Measurements from ENCODE around the gene FAM184A.

DNA sequence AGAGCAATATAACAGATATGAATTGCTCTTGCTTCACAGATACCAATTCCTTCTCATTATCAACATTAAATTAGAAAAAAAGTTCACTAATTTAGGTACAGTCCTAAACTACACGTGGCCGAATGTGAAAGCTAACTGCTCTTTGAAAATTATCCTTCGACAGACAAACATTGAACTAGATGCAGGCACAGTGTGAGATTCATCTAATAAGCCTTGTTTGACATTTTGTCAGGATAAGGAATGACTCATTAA, 1.1 kb downstream of the FAM184A start:
- TF ChIP-seq POLR2A (IDR thresholded peaks at IDR 0.05) (no peak), POLR2AphosphoS5 (IDR thresholded peaks at IDR 0.05) (no peak)
- TF ChIP-seq, protein P1, sequence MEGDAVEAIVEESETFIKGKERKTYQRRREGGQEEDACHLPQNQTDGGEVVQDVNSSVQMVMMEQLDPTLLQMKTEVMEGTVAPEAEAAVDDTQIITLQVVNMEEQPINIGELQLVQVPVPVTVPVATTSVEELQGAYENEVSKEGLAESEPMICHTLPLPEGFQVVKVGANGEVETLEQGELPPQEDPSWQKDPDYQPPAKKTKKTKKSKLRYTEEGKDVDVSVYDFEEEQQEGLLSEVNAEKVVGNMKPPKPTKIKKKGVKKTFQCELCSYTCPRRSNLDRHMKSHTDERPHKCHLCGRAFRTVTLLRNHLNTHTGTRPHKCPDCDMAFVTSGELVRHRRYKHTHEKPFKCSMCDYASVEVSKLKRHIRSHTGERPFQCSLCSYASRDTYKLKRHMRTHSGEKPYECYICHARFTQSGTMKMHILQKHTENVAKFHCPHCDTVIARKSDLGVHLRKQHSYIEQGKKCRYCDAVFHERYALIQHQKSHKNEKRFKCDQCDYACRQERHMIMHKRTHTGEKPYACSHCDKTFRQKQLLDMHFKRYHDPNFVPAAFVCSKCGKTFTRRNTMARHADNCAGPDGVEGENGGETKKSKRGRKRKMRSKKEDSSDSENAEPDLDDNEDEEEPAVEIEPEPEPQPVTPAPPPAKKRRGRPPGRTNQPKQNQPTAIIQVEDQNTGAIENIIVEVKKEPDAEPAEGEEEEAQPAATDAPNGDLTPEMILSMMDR (IDR thresholded peaks at IDR 0.05): no peak
